Activated CD8-positive, alpha-beta T cell treated with anti-CD3 and anti-CD28 coated beads for 36 hours (primary cell): Measurements from ENCODE around the gene RHBDD1. TPM values are rescaled to one million over a fixed set of nuclear protein-coding genes. Genes with fewer than 3 reads are reported as not detected.

Experiments
- ATAC-seq: fragments of 200-7000 bp; cut with Tn5 transposase; one replicate; pipeline ENCODE4 v1.10.0; 2021; ENCODE audit warnings: mild to moderate bottlenecking, moderate library complexity
- CTCF ChIA-PET: fragments of 350-600 bp; sonication (Branson Sonifier 250); formaldehyde crosslinking; loops from one replicate; lab custom pipeline; 2021; ENCODE audit warnings: antibody characterized with exemption; lab: Charles Lee
- POLR2A ChIA-PET: fragments of 350-600 bp; sonication (Branson Sonifier 250); formaldehyde crosslinking; loops from one replicate; lab custom pipeline; 2021; ENCODE audit warnings: antibody characterized with exemption; lab: Charles Lee
- DNase-seq: peaks from one replicate; pipeline ENCODE4 v3.0.0-alpha.2; 2020
- H3K27ac Mint-ChIP-seq: one replicate; pipeline ENCODE4 v1.8.0; 2021; ENCODE audit warnings: mild to moderate bottlenecking, mixed read lengths
- H3K27me3 Mint-ChIP-seq: one replicate; pipeline ENCODE4 v1.8.0; 2021; ENCODE audit warnings: mixed read lengths
- H3K36me3 Mint-ChIP-seq: one replicate; pipeline ENCODE4 v1.8.0; 2021; ENCODE audit warnings: low read depth, mixed read lengths
- H3K4me1 Mint-ChIP-seq: one replicate; pipeline ENCODE4 v1.8.0; 2021; ENCODE audit warnings: low read depth, mixed read lengths
- H3K4me3 Mint-ChIP-seq: one replicate; pipeline ENCODE4 v1.8.0; 2021; ENCODE audit warnings: mild to moderate bottlenecking, moderate library complexity, mixed read lengths
- H3K9me3 Mint-ChIP-seq: one replicate; pipeline ENCODE4 v1.8.0; 2021; ENCODE audit warnings: mixed read lengths
- intact Hi-C: fragments of 100-400 bp; cut with micrococcal nuclease; formaldehyde crosslinking; loops from one replicate; pipeline ENCODE4 v1.10.0; 2022
- total RNA-seq, 2 experiments: library from RNA; stranded (reverse); gene quantifications; one replicate each; pipeline ENCODE4 v1.2.3, GENCODE V29; 2021
- TF ChIP-seq, protein P1 (sequence below): fragments of 200-600 bp; IDR thresholded peaks from one replicate; pipeline ENCODE4 v1.8.0; 2022; ENCODE audit warnings: antibody characterized with exemption, mild to moderate bottlenecking

RHBDD1 gene
- total RNA-seq, 2 experiments from 2014 or later: 34.3 to 35.9 TPM

DNA sequence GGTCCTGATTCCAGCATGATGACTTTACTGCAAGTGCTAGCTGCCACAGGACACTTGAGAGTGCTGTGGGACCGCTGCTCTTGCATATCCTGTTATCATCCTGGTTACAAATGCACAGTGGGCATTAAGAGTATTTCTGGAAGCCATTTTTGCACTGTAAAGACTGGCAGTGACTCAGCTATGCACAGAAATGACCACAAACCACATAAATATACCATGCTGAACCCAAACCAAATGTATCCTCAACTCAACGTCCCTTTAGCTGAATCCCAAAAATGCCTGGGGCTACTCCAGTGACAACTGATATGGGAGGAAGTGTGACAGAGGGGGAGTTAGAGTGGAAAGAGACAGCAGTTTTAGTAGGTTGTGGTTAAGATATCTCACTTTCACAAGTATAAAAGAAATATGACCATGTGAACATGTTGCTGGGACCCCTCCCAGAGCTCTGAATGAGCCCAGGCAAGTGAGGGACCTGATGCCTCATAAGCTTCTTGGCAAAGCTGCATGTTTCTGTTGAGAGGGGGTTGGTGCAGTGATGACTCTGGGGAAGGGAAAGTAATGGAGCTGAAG is 37.3 kb downstream of the RHBDD1 start:
- intact Hi-C loops: loop anchor here (1.0 kb wide), 1 partner anchor 37 kb away; the partner anchor contains the start of gene RHBDD1
- ChIA-PET POLR2A (interaction anchor here (0.6 to 1.8 kb wide), 3 partner anchors 32 to 240 kb away, joined by 3 to 6 read pairs (median 4); partner anchors contain the start of gene RHBDD1), CTCF (no interaction called here)
- peak; percentile 46 for ATAC-seq
- Mint-ChIP-seq H3K9me3 (peaks cover 9% of the 10 kb centered on the region), H3K27ac (peak overlapping the region; percentile 83), H3K36me3 (peaks cover 71% of the 10 kb centered on the region), H3K4me1 (peaks cover 37% of the 10 kb centered on the region), H3K4me3 (no peak overlapping the region), H3K27me3 (no peaks in the 10 kb centered on the region)
- peak; percentile 23 for DNase-seq
- TF ChIP-seq, protein P1, sequence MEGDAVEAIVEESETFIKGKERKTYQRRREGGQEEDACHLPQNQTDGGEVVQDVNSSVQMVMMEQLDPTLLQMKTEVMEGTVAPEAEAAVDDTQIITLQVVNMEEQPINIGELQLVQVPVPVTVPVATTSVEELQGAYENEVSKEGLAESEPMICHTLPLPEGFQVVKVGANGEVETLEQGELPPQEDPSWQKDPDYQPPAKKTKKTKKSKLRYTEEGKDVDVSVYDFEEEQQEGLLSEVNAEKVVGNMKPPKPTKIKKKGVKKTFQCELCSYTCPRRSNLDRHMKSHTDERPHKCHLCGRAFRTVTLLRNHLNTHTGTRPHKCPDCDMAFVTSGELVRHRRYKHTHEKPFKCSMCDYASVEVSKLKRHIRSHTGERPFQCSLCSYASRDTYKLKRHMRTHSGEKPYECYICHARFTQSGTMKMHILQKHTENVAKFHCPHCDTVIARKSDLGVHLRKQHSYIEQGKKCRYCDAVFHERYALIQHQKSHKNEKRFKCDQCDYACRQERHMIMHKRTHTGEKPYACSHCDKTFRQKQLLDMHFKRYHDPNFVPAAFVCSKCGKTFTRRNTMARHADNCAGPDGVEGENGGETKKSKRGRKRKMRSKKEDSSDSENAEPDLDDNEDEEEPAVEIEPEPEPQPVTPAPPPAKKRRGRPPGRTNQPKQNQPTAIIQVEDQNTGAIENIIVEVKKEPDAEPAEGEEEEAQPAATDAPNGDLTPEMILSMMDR: no peak

DNA sequence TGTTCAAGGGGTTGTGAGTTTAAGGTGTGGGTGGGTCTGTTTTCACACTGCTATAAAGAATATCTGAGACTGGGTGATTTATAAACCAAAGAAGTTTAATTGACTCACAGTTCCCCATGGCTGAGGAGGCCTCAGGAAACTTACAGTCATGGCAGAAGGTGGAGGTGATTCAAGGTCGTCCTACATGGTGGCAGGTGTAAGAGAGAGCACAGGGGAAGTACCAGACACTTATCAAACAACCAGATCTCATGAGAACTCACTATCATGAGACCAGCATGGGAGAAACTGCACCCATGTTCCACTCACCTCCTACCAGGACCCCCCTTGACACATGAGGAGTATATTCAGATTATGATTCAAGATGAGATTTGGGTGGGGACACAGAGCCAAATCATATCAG is 38.0 kb downstream of the RHBDD1 start:
- Mint-ChIP-seq H3K4me1 (peaks cover 32% of the 10 kb centered on the region), H3K36me3 (peaks cover 67% of the 10 kb centered on the region), H3K27ac (peak overlapping the region; percentile 83), H3K27me3 (no peaks in the 10 kb centered on the region), H3K4me3 (no peak overlapping the region), H3K9me3 (peaks cover 9% of the 10 kb centered on the region)
- ATAC-seq: peak; percentile 87
- DNase-seq: peak; percentile 54
- TF ChIP-seq, protein P1: no peak
- ChIA-PET POLR2A (interaction anchor here (1.4 to 1.8 kb wide), 2 partner anchors 31 to 38 kb away, joined by 4 to 6 read pairs; partner anchors contain the start of gene RHBDD1), CTCF (no interaction called here)
- intact Hi-C loops: loop anchor here (1.0 kb wide), 1 partner anchor 38 kb away; the partner anchor contains the start of gene RHBDD1

DNA sequence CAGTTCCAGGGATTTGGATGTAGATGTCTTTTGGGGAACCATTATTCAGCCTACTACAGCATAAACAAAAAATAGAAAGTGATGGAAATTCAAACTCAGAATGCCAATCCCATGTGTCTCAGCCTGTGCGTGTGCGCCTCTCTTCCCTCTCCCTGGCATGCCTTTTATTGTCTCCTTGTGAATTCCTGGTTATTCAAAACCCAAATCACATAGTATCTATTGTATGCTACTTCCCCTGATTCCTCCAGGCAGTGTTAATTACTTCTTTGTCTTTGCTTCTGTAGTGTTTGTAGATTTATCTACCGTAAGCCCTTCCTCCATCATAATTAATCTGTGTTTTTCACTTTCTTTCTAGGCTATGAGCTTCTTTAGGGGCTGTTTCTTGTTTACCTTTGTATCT is 38.9 kb downstream of the RHBDD1 start:
- no peak overlapping the region for H3K4me3 Mint-ChIP-seq
- no peak overlapping the region for H3K27ac Mint-ChIP-seq
- intact Hi-C loops: no loop called here
- H3K36me3 Mint-ChIP-seq: peaks cover 61% of the 10 kb centered on the region
- CTCF ChIA-PET: no interaction called here
- ATAC-seq: no peak
- H3K27me3 Mint-ChIP-seq: no peaks in the 10 kb centered on the region
- DNase-seq: no peak
- H3K9me3 Mint-ChIP-seq: peaks cover 9% of the 10 kb centered on the region
- TF ChIP-seq, protein P1: no peak
- peaks cover 31% of the 10 kb centered on the region for H3K4me1 Mint-ChIP-seq
- POLR2A ChIA-PET: no interaction called here

DNA sequence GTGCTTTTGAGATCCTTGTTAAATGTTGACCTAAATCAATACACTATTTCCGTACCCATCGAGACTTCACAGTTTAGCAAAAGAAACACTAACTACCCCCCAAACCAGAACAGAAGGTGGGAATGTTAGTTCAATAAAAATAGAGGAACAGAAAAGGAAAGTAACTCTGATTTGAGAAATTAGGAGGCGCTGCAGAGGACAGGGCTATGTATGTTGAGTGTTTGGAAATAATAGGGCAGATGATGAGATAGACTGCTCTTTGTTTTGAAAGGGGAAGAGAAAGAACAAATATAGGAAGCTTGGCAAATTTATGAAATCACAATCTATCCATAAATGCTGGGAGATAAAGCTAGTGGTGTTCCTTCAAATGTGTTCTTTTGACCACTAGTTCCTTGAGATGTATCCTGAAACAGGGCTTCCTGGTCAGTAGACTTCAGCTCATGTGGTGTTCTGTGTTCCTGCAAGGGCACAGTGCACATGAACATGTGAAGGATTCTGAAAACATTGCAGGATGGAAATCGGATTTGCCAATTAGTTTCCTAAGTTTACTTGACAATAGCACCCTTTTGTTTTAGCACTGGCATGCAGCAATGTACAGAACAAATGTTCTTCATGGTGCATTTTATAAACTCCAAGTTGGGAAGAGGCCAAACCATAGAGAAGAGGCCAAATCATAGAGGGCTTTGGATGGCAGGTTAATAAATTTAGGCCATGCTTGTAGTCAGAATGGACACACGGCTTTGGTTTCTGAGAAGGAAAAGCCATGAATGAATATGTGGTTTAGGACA is 39.8 kb downstream of the RHBDD1 start:
- Mint-ChIP-seq H3K27ac (no peak overlapping the region), H3K4me1 (peaks cover 31% of the 10 kb centered on the region), H3K4me3 (no peak overlapping the region), H3K9me3 (peaks cover 9% of the 10 kb centered on the region), H3K36me3 (peaks cover 62% of the 10 kb centered on the region), H3K27me3 (no peaks in the 10 kb centered on the region)
- TF ChIP-seq, protein P1: no peak
- intact Hi-C loops: no loop called here
- DNase-seq (no peak), ATAC-seq (no peak)
- CTCF ChIA-PET: no interaction called here
- POLR2A ChIA-PET: no interaction called here

DNA sequence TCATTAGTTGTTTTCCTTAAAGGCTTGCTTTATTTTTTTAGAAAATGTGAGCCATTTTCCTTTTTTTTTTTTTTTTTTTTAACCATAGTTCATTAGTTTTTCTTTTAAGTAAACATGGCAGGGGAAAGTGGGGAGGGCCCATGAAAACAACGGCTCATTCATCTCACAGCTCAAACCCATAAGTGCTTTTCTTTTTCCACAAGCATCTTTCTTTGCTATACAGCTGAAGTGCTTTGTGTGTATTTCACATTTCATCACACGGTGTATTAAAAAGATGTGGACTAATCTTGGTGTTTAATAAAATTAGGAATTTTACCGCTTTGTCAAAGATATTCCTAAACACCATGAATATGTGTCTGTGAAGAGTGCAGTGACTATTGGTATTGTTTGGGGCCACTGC is 41.6 kb downstream of the RHBDD1 start:
- intact Hi-C loops: no loop called here
- ChIA-PET CTCF (no interaction called here), POLR2A (no interaction called here)
- ATAC-seq (no peak), DNase-seq (no peak)
- TF ChIP-seq, protein P1: no peak
- Mint-ChIP-seq H3K27ac (no peak overlapping the region), H3K4me3 (no peak overlapping the region), H3K9me3 (peaks cover 11% of the 10 kb centered on the region), H3K36me3 (peaks cover 62% of the 10 kb centered on the region), H3K4me1 (peaks cover 27% of the 10 kb centered on the region), H3K27me3 (no peaks in the 10 kb centered on the region)
